GDM1 (cell line): Measurements from ENCODE around the gene TRERF1.

Source experiments
- DNase-seq: peaks from one replicate; lab custom pipeline; 2025; lab: John Stamatoyannopoulos, UW

Gene TRERF1

GRCh38 chr6:42250274-42250931, 201.3 kb downstream of the TRERF1 start:
- DNase-seq, result no peak

- no peak for DNase-seq
Measured at GRCh38 chr6:42249279-42249678, 202.4 kb downstream of the TRERF1 start.

GRCh38 chr6:42243046-42243445, 208.7 kb downstream of the TRERF1 start:
- no peak for DNase-seq

GRCh38 chr6:42241915-42242314, 209.8 kb downstream of the TRERF1 start:
- DNase-seq, result no peak

- DNase-seq, result no peak
Measured at GRCh38 chr6:42239736-42240375, 211.9 kb downstream of the TRERF1 start.

- no peak for DNase-seq
Measured at GRCh38 chr6:42239333-42239732, 212.4 kb downstream of the TRERF1 start.

- no peak for DNase-seq
Measured at GRCh38 chr6:42237857-42238256, 213.9 kb downstream of the TRERF1 start.

GRCh38 chr6:42236682-42237473, 214.8 kb downstream of the TRERF1 start:
- no peak for DNase-seq

- DNase-seq, result no peak
Measured at GRCh38 chr6:42236030-42236429, 215.7 kb downstream of the TRERF1 start.

GRCh38 chr6:42232035-42232434, 219.7 kb downstream of the TRERF1 start:
- no peak for DNase-seq

GRCh38 chr6:42230345-42231321, 221.1 kb downstream of the TRERF1 start:
- no peak for DNase-seq

GRCh38 chr6:42229506-42230119, 222.1 kb downstream of the TRERF1 start:
- DNase-seq, result no peak

- DNase-seq, result no peak
Measured at GRCh38 chr6:42228305-42228704, 223.4 kb downstream of the TRERF1 start.

GRCh38 chr6:42227173-42227850, 224.4 kb downstream of the TRERF1 start:
- DNase-seq, result no peak

GRCh38 chr6:42226645-42227143, 225.0 kb downstream of the TRERF1 start:
- DNase-seq, result no peak

GRCh38 chr6:42226161-42226611, 225.5 kb downstream of the TRERF1 start:
- DNase-seq, result no peak

GRCh38 chr6:42225419-42225818, 226.3 kb downstream of the TRERF1 start:
- DNase-seq, result no peak

- no peak for DNase-seq
Measured at GRCh38 chr6:42225029-42225339, 226.7 kb downstream of the TRERF1 start.

- no peak for DNase-seq
Measured at GRCh38 chr6:42224222-42225028, 227.3 kb downstream of the TRERF1 start.

GRCh38 chr6:42222448-42222847, 229.3 kb downstream of the TRERF1 start:
- DNase-seq, result no peak
